PC-3 (cell line): ENCODE results near the gene ANKH.

Experiments used
- CTCF ChIP-seq: fragments of 300-600 bp; sonication (generic); conservative IDR thresholded peaks from 2 replicates; pipeline ENCODE4 v1.5.1; 2017; ENCODE audit warnings: antibody characterized with exemption, low read depth, mild to moderate bottlenecking, low read length
- EZH2 ChIP-seq: fragments of 300-600 bp; sonication (generic); IDR thresholded peaks from one replicate; pipeline ENCODE4 v1.6.1; 2017; ENCODE audit warnings: antibody characterized with exemption, mild to moderate bottlenecking, low read length; ENCODE audit not compliant: unreplicated experiment
- EZH2phosphoT487 ChIP-seq: fragments of 300-600 bp; sonication (generic); IDR thresholded peaks from 2 replicates; pipeline ENCODE4 v1.6.1; 2018; ENCODE audit warnings: mild to moderate bottlenecking, antibody characterized with exemption, low read length, borderline replicate concordance

- TF ChIP-seq CTCF: no peak
- no peak for TF ChIP-seq EZH2phosphoT487
- TF ChIP-seq EZH2: no peak
Observed at GRCh38 chr5:14824499-14824898, 47.1 kb downstream of the ANKH start.
